HFF-Myc (cell line): ENCODE measurements around the gene NSG1.
"Not testable (repeated sequence)": the region's sequence is repeated elsewhere in the genome, so short reads cannot be mapped to it uniquely, and the experiment has no call there.

Source experiments
- DNase-seq: peaks from one replicate; pipeline ENCODE4 v3.0.0-alpha.2; 2011; ENCODE audit warnings: low read depth; ENCODE audit errors: extremely low read depth
- H3K4me3 ChIP-seq: replicated peaks from 2 replicates; pipeline ENCODE4 v1.5.1; 2011; ENCODE audit warnings: low read depth, mild to moderate bottlenecking, control low read depth, low read length
- CTCF ChIP-seq: IDR thresholded peaks from 2 replicates; pipeline ENCODE4 v1.5.1; 2012; ENCODE audit warnings: mild to moderate bottlenecking, low read depth, low read length, control low read depth; ENCODE audit errors: missing control alignments

The NSG1 gene

GRCh38 chr4:4461178-4461577 is 74.3 kb downstream of the NSG1 start:
- no peak overlapping the region for H3K4me3 ChIP-seq
- TF ChIP-seq CTCF, result no peak

DNA sequence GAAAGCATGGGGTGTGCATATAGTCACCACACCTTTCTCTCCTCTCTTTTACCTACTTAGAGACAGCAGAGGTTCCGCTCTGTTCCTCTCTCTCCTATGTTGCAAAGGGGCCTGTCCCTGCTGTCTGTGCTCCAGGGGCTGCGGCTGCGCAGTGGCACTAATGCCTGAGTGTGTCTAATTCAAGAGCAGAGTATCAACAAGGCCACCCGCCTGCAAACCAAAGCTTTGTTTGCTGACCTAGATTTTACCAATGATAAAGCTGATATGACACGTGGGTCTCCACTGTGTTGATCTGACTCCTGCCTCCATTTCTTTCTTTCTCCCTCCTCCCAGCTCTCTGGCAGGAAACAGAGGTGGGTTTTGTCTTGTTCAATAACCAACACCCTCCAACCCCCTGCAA is 74.9 kb downstream of the NSG1 start:
- H3K4me3 ChIP-seq, result no peak overlapping the region
- DNase-seq, result no peak
- no peak for TF ChIP-seq CTCF

More at GRCh38 chr4:4461178-4461577, 74.3 kb downstream of the NSG1 start:
- DNase-seq, result no peak

- no peak for DNase-seq
- H3K4me3 ChIP-seq, result no peak overlapping the region
- no peak for TF ChIP-seq CTCF
Measured at GRCh38 chr4:4462970-4463369, 76.1 kb downstream of the NSG1 start.

- not testable (repeated sequence) for DNase-seq, H3K4me3 ChIP-seq
Measured at GRCh38 chr4:4465238-4465637, 78.3 kb downstream of the NSG1 start.
